PC-3 (cell line): ENCODE results near the gene AFF2. TPM values are rescaled to one million over a fixed set of nuclear protein-coding genes. Genes with fewer than 3 reads are reported as not detected.

Source experiments
- ATAC-seq: fragments of 200-7000 bp; cut with Tn5 transposase; 2 replicates; pipeline ENCODE4 v1.9.1; 2020; ENCODE audit warnings: mild to moderate bottlenecking, moderate library complexity
- BruUV-seq: library from RNA; stranded (reverse); fragments of 400-500 nt; replicated peaks from 2 replicates; lab custom pipeline; 2021; lab: Mats Ljungman, UMichigan
- CTCF ChIA-PET: fragments of 300-600 bp; sonication (Branson Sonifier 250); formaldehyde crosslinking; loops from one replicate; lab custom pipeline; 2022; ENCODE audit warnings: antibody characterized with exemption; lab: Charles Lee
- POLR2A ChIA-PET: fragments of 300-600 bp; sonication (Branson Sonifier 250); formaldehyde crosslinking; loops from one replicate; lab custom pipeline; 2022; ENCODE audit warnings: antibody characterized with exemption; ENCODE audit not compliant: unreplicated experiment; lab: Charles Lee
- DNase-seq: peaks from one replicate; pipeline ENCODE4 v3.0.0-alpha.2; 2015
- H2AFZ ChIP-seq: fragments of 300-600 bp; sonication (generic); 2 replicates; pipeline ENCODE4 v1.6.0; 2016; ENCODE audit warnings: antibody characterized with exemption, low read length
- H3F3A ChIP-seq: fragments of 300-600 bp; sonication (generic); one replicate; pipeline ENCODE4 v1.6.0; 2017; ENCODE audit warnings: antibody characterized with exemption, low read length, control low read depth, mild to moderate bottlenecking; ENCODE audit not compliant: unreplicated experiment
- H3K27ac ChIP-seq: fragments of 300-600 bp; sonication (generic); 2 replicates; pipeline ENCODE4 v1.5.1; 2016; ENCODE audit warnings: mild to moderate bottlenecking, low read length
- H3K27me3 ChIP-seq: fragments of 300-600 bp; sonication (generic); 2 replicates; pipeline ENCODE4 v1.6.1; 2016; ENCODE audit warnings: low read length, mixed read lengths
- H3K36me3 ChIP-seq: fragments of 300-600 bp; sonication (generic); 2 replicates; pipeline ENCODE4 v1.6.1; 2016; ENCODE audit warnings: low read depth, mixed run types, low read length, mixed read lengths
- H3K4me1 ChIP-seq: fragments of 300-600 bp; sonication (generic); 2 replicates; pipeline ENCODE4 v1.5.1; 2016; ENCODE audit warnings: low read length; ENCODE audit not compliant: insufficient read depth
- H3K4me2 ChIP-seq: fragments of 300-600 bp; sonication (generic); 2 replicates; pipeline ENCODE4 v1.6.0; 2016; ENCODE audit warnings: low read length
- H3K4me3 ChIP-seq: fragments of 300-600 bp; sonication (generic); 2 replicates; pipeline ENCODE4 v1.5.1; 2016; ENCODE audit warnings: mild to moderate bottlenecking, low read length, mixed read lengths
- H3K79me2 ChIP-seq: fragments of 300-600 bp; sonication (generic); 2 replicates; pipeline ENCODE4 v1.6.1; 2017; ENCODE audit warnings: low read length, mixed read lengths
- H3K9ac ChIP-seq: fragments of 300-600 bp; sonication (generic); 2 replicates; pipeline ENCODE4 v1.6.0; 2016; ENCODE audit warnings: mild to moderate bottlenecking, low read length
- H3K9me2 ChIP-seq: fragments of 300-600 bp; sonication (generic); replicated peaks from 2 replicates; pipeline ENCODE4 v1.6.1; 2016; ENCODE audit warnings: mixed run types, low read length, mixed read lengths
- H3K9me3 ChIP-seq: fragments of 300-600 bp; sonication (generic); 2 replicates; pipeline ENCODE4 v1.6.1; 2016; ENCODE audit warnings: low read length, mixed read lengths
- H4K20me1 ChIP-seq: fragments of 300-600 bp; sonication (generic); 2 replicates; pipeline ENCODE4 v1.6.1; 2016; ENCODE audit warnings: low read length, mixed read lengths
- CTCF ChIP-seq: fragments of 300-600 bp; sonication (generic); conservative IDR thresholded peaks from 2 replicates; pipeline ENCODE4 v1.5.1; 2017; ENCODE audit warnings: antibody characterized with exemption, low read depth, mild to moderate bottlenecking, low read length
- EZH2 ChIP-seq: fragments of 300-600 bp; sonication (generic); IDR thresholded peaks from one replicate; pipeline ENCODE4 v1.6.1; 2017; ENCODE audit warnings: antibody characterized with exemption, mild to moderate bottlenecking, low read length; ENCODE audit not compliant: unreplicated experiment
- EZH2phosphoT487 ChIP-seq: fragments of 300-600 bp; sonication (generic); IDR thresholded peaks from 2 replicates; pipeline ENCODE4 v1.6.1; 2018; ENCODE audit warnings: mild to moderate bottlenecking, antibody characterized with exemption, low read length, borderline replicate concordance
- intact Hi-C: fragments of 100-400 bp; cut with micrococcal nuclease; formaldehyde crosslinking; loops from 2 replicates; pipeline ENCODE4 v1.9.0; 2023
- total RNA-seq: library from RNA; depleted of rRNA; stranded (reverse); fragments of >200 nt; gene quantifications from 2 replicates; pipeline ENCODE4 v1.2.3, GENCODE V29; 2014

The AFF2 gene
- total RNA-seq, 1 experiment from 2014 or later = not detected

- Histone ChIP-seq H3K4me1 (no peaks in the 10 kb centered on the region), H3K79me2 (no peaks in the 10 kb centered on the region), H3F3A (no peaks in the 10 kb centered on the region), H3K4me2 (no peak overlapping the region), H3K27ac (no peak overlapping the region), H3K27me3 (no peaks in the 10 kb centered on the region), H3K4me3 (no peak overlapping the region), H3K36me3 (no peaks in the 10 kb centered on the region), H3K9ac (no peak overlapping the region), H2AFZ (no peak overlapping the region), H4K20me1 (no peaks in the 10 kb centered on the region), H3K9me3 (no peaks in the 10 kb centered on the region), H3K9me2 (no peaks in the 10 kb centered on the region)
- no peak for TF ChIP-seq CTCF
- ChIA-PET CTCF (no interaction called here), POLR2A (no interaction called here)
- no TSS peak for BruUV-seq
- DNase-seq (no peak), ATAC-seq (no peak)
- intact Hi-C loops = no loop called here
Measured at GRCh38 chrX:148612431-148612830, 112.0 kb downstream of the AFF2 start.

DNA sequence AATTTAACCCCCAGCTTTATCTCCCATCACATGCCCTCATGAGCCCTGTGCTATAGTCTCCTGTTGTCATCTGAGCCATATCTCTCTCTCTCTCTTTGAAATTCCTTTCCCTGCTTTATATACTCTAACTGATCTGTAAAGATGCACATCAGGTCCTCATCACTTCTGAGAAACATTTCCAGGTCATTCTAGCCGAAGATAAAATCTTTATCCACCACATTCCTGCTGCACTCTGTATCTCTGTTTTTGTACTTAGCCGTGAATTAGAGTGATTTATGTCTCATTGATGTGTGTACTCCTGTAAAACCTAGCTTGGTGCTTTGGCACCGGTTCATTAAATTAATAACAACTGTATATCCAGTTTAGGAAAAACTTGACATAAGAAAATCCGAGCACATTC, 113.2 kb downstream of the AFF2 start:
- no peaks in the 10 kb centered on the region for H3K4me1 ChIP-seq
- H3K27ac ChIP-seq = no peak overlapping the region
- no peaks in the 10 kb centered on the region for H3K9me3 ChIP-seq
- no peaks in the 10 kb centered on the region for H3K36me3 ChIP-seq
- BruUV-seq = no TSS peak
- no peaks in the 10 kb centered on the region for H3K9me2 ChIP-seq
- DNase-seq (no peak), ATAC-seq (no peak)
- no peak overlapping the region for H2AFZ ChIP-seq
- no peak overlapping the region for H3K4me2 ChIP-seq
- intact Hi-C loops = no loop called here
- H3K4me3 ChIP-seq = no peak overlapping the region
- H3K79me2 ChIP-seq = no peaks in the 10 kb centered on the region
- H4K20me1 ChIP-seq = no peaks in the 10 kb centered on the region
- POLR2A ChIA-PET = no interaction called here
- TF ChIP-seq EZH2phosphoT487 = no peak
- no peak for TF ChIP-seq CTCF
- no peak for TF ChIP-seq EZH2
- CTCF ChIA-PET = no interaction called here
- H3K27me3 ChIP-seq = no peaks in the 10 kb centered on the region
- no peaks in the 10 kb centered on the region for H3F3A ChIP-seq
- H3K9ac ChIP-seq = no peak overlapping the region

DNA sequence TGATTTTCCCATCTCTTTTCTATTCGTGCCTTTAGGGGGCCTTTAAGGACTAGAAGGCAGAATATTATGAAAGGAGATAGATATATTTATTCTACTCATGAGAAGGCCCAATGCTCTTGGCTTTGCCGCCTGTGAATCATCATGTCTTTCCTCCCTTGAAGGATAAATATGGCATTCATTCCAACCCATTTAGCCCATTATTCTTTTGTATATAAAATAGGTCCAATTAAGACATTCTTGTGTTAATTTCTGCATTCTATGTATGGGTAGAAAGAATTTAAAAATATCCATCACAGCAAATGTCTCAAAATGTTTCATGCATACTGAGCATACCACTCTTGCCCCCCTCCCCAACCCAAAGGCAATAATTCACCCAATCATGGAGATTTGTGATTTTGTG, 115.1 kb downstream of the AFF2 start:
- no peak for DNase-seq
- Histone ChIP-seq H3K9ac (no peak overlapping the region), H3K4me3 (no peak overlapping the region), H3F3A (no peaks in the 10 kb centered on the region), H3K4me1 (no peaks in the 10 kb centered on the region), H3K27ac (no peak overlapping the region), H3K9me2 (no peaks in the 10 kb centered on the region), H2AFZ (no peak overlapping the region), H3K79me2 (no peaks in the 10 kb centered on the region), H4K20me1 (no peaks in the 10 kb centered on the region), H3K9me3 (no peaks in the 10 kb centered on the region), H3K4me2 (no peak overlapping the region), H3K27me3 (no peaks in the 10 kb centered on the region), H3K36me3 (no peaks in the 10 kb centered on the region)
- TF ChIP-seq EZH2 (no peak), CTCF (no peak)
- intact Hi-C loops = no loop called here
- BruUV-seq = no TSS peak
- ATAC-seq = no peak
- POLR2A ChIA-PET = no interaction called here
- CTCF ChIA-PET = no interaction called here
